GM12865 (cell line): ENCODE measurements around the gene QRFPR.
A peak's percentile ranks its signal among the peaks of the same experiment; 100 is the strongest.
"Not testable (repeated sequence)": the region's sequence is repeated elsewhere in the genome, so short reads cannot be mapped to it uniquely, and the experiment has no call there.

Experiments
- DNase-seq: peaks from one replicate; pipeline ENCODE4 v3.0.0; 2010; ENCODE audit warnings: low read depth
- H3K4me3 ChIP-seq: 2 replicates; pipeline ENCODE4 v1.5.1; 2011; ENCODE audit warnings: mild to moderate bottlenecking, low read depth, low read length, control low read depth
- TF ChIP-seq, protein P1 (sequence below): IDR thresholded peaks from 2 replicates; pipeline ENCODE4 v1.5.1; 2011; ENCODE audit warnings: low read length, control low read depth, low read depth, inconsistent platforms; ENCODE audit not compliant: insufficient read depth; ENCODE audit errors: missing control alignments

Gene QRFPR

DNA sequence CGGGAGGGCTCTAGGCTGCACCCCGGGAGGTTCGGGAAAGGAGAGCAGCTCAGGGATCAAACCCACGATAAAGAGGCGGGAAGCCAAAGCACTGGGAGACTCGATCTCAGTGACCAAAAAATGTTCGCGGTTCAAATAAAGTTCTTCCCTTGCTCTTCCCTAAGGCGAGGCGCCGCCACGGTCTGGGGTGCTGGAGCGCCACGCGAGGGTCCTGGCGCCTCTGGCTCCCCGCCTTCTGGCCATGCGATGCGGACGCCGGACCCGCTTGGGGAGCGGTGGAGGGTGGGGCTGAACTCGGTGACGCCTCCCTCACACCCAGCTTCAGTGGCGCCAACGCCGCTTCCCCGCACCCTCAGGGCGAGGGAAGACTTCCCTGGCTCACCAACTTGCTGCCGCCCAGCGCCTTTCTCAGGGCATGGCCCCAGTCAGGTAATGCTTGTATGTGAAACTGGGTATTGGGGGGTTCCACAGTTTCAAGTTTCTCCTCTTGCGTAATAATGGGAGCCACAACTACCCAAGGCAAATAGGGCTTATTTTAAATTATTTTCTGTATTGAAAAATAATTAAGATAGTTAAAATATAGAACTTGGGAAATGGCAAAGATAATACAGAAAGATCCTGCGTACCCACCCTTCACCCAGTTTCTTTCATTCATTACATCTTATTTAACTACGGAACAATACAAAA lies at the start of gene QRFPR:
Gene QRFPR (minus strand): TSS at position 243 of the 687 bp plus-strand sequence. CDS start 371 bp downstream, outside the sequence.
- TF ChIP-seq, protein P1, sequence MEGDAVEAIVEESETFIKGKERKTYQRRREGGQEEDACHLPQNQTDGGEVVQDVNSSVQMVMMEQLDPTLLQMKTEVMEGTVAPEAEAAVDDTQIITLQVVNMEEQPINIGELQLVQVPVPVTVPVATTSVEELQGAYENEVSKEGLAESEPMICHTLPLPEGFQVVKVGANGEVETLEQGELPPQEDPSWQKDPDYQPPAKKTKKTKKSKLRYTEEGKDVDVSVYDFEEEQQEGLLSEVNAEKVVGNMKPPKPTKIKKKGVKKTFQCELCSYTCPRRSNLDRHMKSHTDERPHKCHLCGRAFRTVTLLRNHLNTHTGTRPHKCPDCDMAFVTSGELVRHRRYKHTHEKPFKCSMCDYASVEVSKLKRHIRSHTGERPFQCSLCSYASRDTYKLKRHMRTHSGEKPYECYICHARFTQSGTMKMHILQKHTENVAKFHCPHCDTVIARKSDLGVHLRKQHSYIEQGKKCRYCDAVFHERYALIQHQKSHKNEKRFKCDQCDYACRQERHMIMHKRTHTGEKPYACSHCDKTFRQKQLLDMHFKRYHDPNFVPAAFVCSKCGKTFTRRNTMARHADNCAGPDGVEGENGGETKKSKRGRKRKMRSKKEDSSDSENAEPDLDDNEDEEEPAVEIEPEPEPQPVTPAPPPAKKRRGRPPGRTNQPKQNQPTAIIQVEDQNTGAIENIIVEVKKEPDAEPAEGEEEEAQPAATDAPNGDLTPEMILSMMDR, result no peak
- no peak within 1 kb of the TSS for H3K4me3 ChIP-seq
- DNase-seq, result no peak

DNA sequence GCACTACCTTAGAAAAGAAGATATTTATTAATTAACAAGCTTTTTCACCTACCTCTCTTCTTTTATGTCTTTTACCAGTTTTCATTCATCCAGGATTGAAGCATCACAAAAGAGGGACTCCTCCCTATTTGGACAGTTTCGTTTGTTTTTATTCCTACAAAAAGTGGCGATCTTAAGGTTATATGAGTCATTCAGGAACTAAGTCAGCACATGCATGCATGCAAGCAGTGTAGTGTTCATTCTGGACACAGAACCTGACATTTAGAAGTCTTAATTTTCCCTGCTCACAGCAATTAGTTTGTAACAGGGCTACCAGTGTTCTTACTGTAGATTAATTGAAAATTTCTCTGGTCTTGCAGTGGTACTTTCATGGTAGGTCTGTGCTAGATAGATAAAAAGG lies 47.9 kb upstream of the QRFPR start:
- no peak for DNase-seq
- H3K4me3 ChIP-seq, result no peak overlapping the region
- TF ChIP-seq, protein P1, result no peak

DNA sequence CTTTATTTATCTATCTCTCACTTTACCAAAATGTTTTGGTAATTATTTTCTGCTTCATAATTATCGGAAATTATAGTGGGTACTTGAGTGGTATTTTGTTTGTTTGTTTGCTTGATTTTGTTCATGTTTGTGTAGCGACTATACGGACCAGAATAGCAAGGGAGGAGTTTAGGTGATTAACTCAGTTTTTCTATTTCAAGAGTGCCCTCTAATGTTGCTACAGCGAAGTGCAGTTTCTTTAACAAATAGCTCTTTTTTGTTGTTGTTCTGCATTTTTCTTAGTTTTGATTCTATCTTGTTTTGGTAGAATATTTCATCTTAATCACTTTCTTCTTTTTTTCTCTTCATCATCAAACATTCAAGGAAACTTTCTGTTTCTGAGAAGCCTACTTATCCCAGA lies 40.8 kb upstream of the QRFPR start:
- DNase-seq, result peak; percentile 10
- no peak overlapping the region for H3K4me3 ChIP-seq
- TF ChIP-seq, protein P1, result peak; percentile 19

DNA sequence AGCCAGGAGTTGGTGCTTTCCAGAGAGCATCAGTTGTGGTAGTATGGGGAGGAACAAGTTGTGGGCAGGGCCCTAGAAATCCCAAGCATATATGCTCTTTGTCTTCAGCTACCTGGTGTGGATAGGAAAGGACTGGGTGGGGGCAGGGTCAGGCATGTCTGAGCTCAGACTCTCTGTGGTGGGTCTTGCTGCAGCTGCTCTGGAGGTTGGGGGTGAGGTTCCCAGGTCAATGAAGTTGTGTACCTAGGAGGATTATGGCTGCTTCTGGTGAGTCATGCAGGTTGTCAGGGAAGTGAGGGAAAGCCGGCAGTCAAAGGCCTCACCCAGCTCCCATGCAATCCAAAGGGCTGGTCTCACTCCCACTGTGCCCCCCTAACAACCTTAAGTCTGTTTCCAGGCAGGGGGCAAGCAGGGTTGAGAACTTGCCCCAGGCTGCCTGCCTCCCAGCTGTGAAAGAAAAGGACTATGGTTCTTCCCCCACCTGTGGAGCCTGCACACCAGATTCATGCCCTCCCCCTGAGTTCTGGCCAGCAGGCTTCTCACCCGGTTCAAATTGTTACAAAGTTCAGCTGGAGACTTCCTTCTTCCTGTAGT lies 30.4 kb upstream of the QRFPR start:
- TF ChIP-seq, protein P1, result no peak
- no peak overlapping the region for H3K4me3 ChIP-seq
- no peak for DNase-seq

DNA sequence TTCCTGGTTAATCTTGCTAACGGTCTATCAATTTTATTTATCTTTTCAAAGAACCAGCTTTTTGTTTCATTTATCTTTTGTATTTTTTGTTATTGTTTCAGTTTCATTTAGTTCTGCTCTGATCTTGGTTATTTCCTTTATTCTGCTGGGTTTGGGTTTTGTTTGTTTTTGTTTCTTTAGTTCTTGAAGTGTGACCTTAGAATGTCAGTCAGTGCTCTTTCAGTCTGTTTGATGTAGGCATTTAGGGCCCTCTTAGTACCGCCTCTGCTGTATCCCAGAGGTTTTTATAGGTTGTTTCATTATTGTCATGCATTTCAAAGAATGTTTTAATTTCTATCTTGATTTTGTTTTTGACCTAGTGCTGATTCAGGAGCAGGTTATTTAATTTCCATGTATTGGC lies 27.7 kb upstream of the QRFPR start:
- DNase-seq, H3K4me3 ChIP-seq: not testable (repeated sequence)

DNA sequence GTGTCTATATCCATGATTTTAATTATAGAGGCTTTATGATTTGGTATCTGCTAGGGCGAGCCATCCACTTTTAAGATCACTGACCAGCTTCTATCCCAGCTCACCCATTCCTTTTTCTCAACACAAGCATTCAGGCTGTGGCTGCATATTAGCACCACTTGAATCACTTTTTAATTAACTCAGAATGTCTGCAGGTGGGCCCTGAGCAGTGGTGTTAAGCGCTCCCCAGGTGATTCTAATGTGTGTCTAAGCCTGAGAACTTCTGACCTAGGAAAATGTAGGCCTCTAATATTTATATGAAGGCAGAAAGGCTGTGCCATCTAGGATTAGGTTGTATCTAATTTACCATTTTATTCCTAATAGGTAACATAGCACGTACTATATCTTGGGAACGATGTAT lies 19.8 kb upstream of the QRFPR start:
- no peak overlapping the region for H3K4me3 ChIP-seq
- DNase-seq, result no peak
- TF ChIP-seq, protein P1, result no peak

DNA sequence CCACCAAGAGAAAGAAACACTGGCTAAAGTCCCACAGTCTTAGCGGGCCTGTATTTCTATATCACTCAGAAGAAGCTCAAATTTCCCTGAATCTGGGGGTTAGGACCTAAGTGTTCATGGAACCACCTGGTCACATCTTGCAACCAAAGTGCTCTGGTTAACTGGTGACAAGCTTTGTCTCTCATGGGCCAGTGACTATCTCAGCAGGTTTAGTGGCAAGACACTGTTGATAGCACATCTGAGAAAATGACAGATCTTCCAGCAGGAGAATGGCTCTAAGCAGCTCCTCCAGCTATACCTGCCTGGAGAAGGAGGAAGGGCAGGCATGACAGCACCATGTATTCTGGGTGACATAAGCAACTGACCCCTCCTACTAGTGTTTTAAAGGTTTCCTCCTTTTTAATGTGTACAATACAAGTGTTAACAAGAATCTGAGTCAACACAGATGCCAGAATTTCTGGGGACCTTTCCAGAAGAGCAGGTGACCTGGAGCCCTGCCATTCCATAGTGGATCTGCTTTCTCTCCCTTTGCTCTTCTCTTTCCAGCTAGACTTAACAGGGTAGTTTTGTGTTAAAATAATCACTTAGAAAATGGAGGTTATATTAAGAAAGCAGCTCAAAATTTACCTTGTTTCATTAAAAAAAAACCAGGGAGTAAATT lies 17.3 kb upstream of the QRFPR start:
- TF ChIP-seq, protein P1, result no peak
- no peak for DNase-seq
- H3K4me3 ChIP-seq, result no peak overlapping the region
